NCI-H2171 treated with DMSO at 0.1 percent for 48 hours (cell line): Measurements from ENCODE around the gene ERMP1.
"Not testable (repeated sequence)": the region's sequence is repeated elsewhere in the genome, so short reads cannot be mapped to it uniquely, and the experiment has no call there.

Experiments used
- DNase-seq: peaks from one replicate; lab custom pipeline; 2025; lab: John Stamatoyannopoulos, UW

The ERMP1 gene

GRCh38 chr9:5819174-5819573 lies 13.7 kb downstream of the ERMP1 start:
- no peak for DNase-seq

GRCh38 chr9:5818424-5819142 lies 14.3 kb downstream of the ERMP1 start:
- DNase-seq: no peak

GRCh38 chr9:5817862-5818261 lies 15.1 kb downstream of the ERMP1 start:
- no peak for DNase-seq

DNA sequence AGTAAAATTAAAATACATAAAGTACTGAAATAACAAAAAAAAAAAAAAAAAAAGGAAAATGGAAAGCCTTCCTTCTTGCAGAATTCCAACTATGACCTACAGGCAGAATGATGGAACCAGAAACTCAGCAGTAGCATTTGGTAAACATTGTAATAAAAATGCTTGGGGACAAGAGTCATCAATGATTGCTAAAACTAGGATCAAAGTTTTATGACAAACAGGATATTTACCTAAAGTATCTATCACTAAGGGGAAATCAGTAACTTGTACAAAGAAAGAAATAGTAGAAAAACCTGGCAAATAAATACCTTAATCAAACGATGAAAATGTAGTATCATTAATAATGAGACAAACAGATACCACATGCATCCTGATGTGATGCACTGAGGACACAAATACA lies 17.5 kb downstream of the ERMP1 start:
- DNase-seq: no peak

DNA sequence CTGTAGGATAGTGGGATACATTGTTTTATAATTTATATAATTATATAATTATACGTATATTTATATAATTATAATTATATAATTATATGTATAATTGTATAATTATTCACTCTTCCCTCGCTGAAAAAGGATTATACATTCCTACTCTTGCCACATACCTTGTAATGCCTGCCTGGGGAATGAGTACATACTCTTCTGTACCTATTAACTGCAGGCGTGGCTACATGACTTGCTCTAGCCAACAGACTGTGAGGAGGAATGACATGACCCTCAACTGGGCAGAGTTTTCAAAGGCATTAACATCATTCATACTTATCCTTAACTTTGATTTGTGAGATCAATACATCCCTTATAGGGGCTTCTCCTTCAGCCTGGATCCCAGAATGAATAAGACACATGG lies 19.1 kb downstream of the ERMP1 start:
- no peak for DNase-seq

GRCh38 chr9:5811751-5812150 lies 21.2 kb downstream of the ERMP1 start:
- DNase-seq: no peak

- no peak for DNase-seq
Observed at GRCh38 chr9:5805478-5805877, 27.4 kb downstream of the ERMP1 start.

DNA sequence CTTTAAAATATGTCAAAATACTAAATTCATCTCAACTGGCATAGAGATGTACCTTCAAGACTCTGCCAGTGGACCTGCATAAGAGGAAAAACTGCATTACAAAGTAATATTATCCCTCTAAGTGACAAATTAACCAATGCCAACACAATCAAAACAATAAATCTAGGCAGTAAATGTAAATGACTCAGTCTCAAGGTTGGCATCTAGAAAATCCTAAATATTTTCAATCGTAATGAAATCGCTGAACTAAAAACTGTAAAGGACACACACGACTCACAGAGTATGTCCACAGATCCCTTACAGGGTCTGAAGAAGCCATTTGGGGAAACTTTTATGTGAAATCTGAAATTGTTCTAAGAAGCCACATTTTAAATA lies 31.2 kb downstream of the ERMP1 start:
- DNase-seq: no peak

DNA sequence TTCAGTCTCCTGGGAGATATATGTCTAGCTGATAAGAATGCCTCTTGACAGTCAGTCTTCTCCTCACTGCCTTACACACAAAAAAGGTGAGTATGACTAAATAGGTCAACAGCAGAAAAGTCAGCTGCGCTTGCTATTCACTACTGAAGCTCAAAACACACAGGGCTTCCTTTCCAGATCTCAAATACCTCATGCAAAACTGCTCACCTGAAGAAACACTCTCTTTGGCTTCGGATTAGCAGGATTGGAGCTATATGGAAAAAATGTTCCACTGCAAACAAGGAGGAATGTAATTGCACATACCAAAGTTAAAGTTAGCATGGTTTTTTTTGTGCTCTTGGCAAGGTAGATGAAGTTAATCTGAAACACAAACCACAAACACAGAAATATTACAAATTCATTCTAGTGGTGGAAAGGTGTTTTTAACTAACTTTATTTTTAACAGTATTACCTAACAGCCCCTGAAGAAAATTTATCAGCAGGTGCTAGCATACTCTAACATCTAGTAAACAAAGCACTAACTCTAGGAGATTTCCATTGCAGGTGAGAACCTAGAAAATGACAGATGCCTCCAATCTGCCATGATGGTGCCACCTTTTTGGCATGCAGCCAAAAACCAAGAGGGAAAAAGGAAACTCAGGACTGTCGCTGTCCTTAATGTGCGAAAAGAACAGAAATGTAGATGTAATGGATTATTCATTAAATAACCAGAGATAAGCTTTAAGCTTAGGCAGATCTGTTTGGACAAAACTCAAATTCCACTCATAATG lies 31.8 kb downstream of the ERMP1 start:
- DNase-seq: peak; percentile 86

DNA sequence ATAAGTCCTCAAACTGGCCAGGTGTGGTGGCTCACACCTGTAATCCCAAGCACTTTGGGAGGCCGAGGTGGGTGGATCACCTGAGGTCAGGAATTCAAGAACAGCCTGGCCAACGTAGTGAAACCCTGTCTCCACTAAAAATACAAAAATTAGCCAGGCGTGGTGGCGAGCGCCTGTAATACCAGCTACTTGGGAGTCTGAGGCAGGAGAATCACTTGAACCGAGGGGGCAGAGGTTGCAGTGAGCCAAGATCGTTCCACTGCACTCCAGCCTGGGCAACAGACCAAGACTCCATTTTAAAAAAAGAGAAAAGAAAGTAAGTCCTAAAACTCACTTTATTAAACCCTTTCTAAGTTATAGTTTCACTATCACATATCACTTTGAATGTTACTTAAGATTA lies 32.5 kb downstream of the ERMP1 start:
- DNase-seq: not testable (repeated sequence)

DNA sequence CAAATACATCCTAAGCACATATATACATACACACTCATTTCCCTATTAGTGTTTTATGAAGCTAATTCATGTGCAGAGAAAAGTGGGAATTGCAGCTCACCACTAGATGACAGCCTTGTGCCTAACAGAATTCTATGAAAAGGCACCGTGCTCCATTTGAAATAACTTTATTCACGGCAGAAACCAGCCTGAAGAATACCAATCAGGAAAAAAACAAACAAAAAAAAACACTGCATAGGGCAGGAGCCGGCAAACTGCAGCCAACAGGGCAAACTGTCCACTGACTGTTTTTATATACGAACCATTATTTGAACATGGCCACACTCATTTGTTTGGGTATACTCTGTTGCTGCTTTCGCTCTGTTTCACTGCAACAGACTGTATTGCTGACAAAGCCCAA lies 33.6 kb downstream of the ERMP1 start:
- peak; percentile 66 for DNase-seq

GRCh38 chr9:5798581-5798980 lies 34.3 kb downstream of the ERMP1 start:
- DNase-seq: no peak

DNA sequence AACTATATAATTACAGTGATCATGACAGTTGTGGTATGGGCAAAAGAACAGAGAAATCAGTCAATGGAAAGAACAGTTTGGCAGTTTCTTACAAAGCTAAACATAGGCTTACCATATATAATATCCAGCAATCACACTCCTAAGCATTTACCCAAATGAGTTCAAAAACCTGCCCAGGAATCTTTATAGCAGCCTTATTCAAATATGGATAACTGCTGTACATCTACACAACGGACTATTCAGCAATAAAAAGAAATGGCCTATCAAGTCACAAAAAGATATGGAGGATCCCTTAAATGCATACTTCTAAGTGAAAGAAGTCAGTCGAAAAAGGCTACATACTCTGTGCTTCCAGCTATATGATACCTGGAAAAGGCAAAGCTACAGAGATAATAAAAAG lies 36.6 kb downstream of the ERMP1 start:
- no peak for DNase-seq

- no peak for DNase-seq
Observed at GRCh38 chr9:5793812-5794211, 39.1 kb downstream of the ERMP1 start.

DNA sequence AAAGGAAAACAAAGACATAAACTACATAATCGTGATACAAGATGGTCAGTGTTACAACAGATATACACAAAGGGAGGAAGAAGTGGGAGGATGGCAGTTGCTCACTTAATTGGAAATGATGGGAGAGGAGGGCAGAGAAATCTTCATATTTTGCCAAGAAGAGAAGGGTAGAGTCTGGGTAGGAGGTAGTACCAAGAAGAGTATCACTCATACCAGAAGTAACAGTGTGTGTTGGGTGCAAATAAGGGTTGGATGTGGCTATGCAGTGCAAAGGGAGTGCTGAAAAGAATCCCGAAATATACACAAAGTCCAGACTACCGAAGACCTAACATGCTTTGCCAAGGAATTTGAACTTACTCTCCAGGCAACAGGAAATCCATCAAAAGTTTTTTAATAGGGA lies 41.0 kb downstream of the ERMP1 start:
- DNase-seq: no peak

DNA sequence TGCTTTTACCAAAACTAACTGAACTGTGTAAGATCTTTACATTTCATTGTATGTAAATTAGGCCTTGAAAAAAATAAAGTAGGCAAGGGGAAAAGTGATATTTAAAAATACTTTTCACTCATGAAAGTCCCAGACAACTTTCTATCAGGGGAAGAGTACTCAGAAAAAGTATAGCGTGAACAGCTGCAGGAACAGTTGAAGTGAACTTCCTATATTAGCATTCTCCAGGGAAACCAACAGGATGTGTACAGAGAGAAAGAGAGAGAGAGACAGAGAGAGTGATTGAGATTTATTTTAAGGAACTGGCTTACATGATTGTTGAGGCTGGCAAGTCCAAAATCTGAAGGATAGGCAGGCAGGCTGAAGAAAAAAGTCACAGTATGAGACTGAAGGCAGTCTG lies 42.0 kb downstream of the ERMP1 start:
- DNase-seq: no peak

- DNase-seq: no peak
Observed at GRCh38 chr9:5789489-5789888, 43.4 kb downstream of the ERMP1 start.

DNA sequence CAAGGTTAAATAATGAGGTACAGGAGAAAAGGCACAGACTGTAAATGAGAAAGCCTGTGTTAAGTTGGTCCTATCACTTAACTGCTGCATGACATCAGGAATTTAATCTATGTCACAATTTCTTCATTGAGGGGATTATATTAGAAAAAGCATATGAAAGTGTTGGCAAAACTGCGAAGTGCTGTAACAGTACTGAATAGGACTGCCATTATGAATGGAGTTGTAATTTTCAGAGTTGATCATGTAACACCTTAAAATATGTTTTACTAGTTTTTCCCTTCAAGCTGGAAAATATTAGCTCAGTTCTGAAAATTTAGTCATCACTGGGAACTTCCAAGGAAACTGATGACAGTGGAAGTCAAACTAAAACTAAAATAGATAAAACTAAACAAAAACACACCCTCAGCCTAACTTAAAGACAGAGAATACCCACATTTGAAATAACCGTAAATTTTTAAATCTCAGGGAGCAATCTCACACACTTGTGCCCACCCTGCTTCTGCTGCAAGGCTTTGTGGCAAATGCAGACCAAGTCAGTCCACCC lies 45.1 kb downstream of the ERMP1 start:
- DNase-seq: no peak

DNA sequence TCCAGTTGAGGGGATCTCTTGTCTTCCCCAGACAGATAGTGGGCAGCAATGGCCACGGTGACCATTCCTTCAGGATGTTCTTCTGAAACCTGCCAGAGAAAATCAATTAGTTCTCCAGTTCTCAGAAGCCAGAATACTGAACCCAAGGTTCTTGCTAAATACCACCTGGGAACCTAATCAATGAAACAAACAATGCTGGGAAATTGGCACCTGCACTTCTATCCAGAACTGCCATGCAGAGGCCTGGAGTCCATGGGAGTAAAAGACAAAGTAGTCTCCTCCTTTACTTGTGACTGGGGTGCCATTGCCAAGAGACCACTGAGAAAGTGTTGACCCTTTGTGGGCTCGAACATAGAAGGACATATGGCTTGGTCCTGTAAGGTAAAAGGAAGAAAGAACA lies 45.7 kb downstream of the ERMP1 start:
- no peak for DNase-seq

- DNase-seq: no peak
Observed at GRCh38 chr9:5786370-5787127, 46.4 kb downstream of the ERMP1 start.

DNA sequence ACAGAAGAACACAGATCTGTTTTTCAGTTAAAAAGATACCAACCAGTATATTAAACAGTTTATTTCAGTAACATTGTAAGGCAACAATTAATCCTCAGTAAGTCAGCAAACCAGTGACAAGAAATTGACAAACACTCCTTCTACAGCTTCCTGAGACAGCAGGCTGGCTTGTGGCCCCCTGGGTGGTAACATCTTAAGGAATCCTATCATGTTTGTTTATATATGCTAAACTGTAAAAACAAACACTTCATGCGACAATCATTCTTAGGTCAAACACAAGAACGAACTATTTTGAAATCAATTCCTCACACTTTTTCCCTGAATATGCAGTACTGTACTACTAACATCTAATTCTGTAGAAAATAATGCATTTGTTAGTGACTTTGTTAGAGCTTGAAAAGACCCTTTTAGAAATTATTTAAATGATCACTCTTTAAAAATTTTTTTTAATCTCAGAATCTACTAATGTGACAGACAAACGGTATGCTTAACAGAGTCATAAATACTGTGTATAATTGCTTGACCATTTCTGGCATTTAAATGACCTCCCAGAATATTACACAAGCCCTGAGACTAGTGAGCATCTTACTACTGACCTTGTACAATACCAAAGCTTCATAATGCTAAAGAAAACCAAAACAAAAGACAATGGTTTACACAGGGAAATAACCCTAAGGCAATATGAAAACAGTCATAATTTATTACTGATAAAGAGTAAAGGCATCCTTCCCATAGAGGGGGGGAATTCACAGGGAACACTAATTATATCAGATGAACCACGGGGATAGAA lies 48.2 kb downstream of the ERMP1 start:
- no peak for DNase-seq

GRCh38 chr9:5783982-5784381 lies 48.9 kb downstream of the ERMP1 start:
- no peak for DNase-seq
